Panc1 (cell line): Measurements from ENCODE around the gene CYP4F22. TPM values are rescaled to one million over a fixed set of nuclear protein-coding genes. Genes with fewer than 3 reads are reported as not detected.

Experiments used
- ATAC-seq: fragments of 200-7000 bp; cut with Tn5 transposase; 2 replicates; pipeline ENCODE4 v1.9.1; 2020; ENCODE audit warnings: mild to moderate bottlenecking, moderate library complexity
- BruUV-seq: library from RNA; stranded (reverse); fragments of 400-500 nt; replicated peaks from 2 replicates; lab custom pipeline; 2021; lab: Mats Ljungman, UMichigan
- CTCF ChIA-PET: fragments of 300-600 bp; sonication (Branson Sonifier 250); formaldehyde crosslinking; loops from one replicate; lab custom pipeline; 2022; ENCODE audit warnings: antibody characterized with exemption; lab: Charles Lee
- POLR2A ChIA-PET: fragments of 300-600 bp; sonication (Branson Sonifier 250); formaldehyde crosslinking; loops from one replicate; lab custom pipeline; 2022; ENCODE audit warnings: antibody characterized with exemption; lab: Charles Lee
- DNase-seq: peaks from one replicate; pipeline ENCODE4 v3.0.0-alpha.2; 2010; ENCODE audit warnings: low read depth, low spot score
- H3K27ac ChIP-seq: 2 replicates; pipeline ENCODE4 v1.5.1; 2011; ENCODE audit warnings: mild to moderate bottlenecking, low read length, inconsistent platforms
- H3K27me3 ChIP-seq: fragments of 200-500 bp; sonication (Bioruptor generic); 2 replicates; pipeline ENCODE4 v1.6.0; 2014; ENCODE audit warnings: low read length, inconsistent platforms; ENCODE audit not compliant: control insufficient read depth, insufficient read depth
- H3K36me3 ChIP-seq: fragments of 200-500 bp; sonication (Bioruptor generic); 2 replicates; pipeline ENCODE4 v1.5.1; 2014; ENCODE audit warnings: inconsistent platforms, mild to moderate bottlenecking, low read length, moderate library complexity; ENCODE audit not compliant: control insufficient read depth, insufficient read depth
- H3K4me1 ChIP-seq: 2 replicates; pipeline ENCODE4 v1.5.1; 2011; ENCODE audit warnings: inconsistent platforms, mild to moderate bottlenecking, low read length, moderate library complexity; ENCODE audit not compliant: control insufficient read depth, insufficient read depth
- H3K4me3 ChIP-seq, 2 experiments: 2 replicates each; pipeline ENCODE4 v1.5.1; 2011 to 2012; ENCODE audit warnings: low read depth in 2 of 2, low read length in 2 of 2, mild to moderate bottlenecking in 2 of 2, inconsistent platforms in 1 of 2, moderate library complexity in 1 of 2
- H3K9me3 ChIP-seq: fragments of 200-500 bp; sonication (Bioruptor generic); 2 replicates; pipeline ENCODE4 v1.5.1; 2014; ENCODE audit warnings: low read depth, mild to moderate bottlenecking, inconsistent platforms, low read length, moderate library complexity; ENCODE audit not compliant: control insufficient read depth, insufficient read depth
- POLR2AphosphoS5 ChIP-seq: IDR thresholded peaks from 2 replicates; pipeline ENCODE4 v1.6.1; 2012; ENCODE audit warnings: mild to moderate bottlenecking, low read depth, low read length, moderate library complexity
- SIN3A ChIP-seq: IDR thresholded peaks from 2 replicates; pipeline ENCODE4 v1.6.1; 2012; ENCODE audit warnings: low read depth, mild to moderate bottlenecking, low read length, moderate library complexity, borderline replicate concordance; ENCODE audit not compliant: insufficient read depth
- TCF7L2 ChIP-seq: IDR thresholded peaks from 2 replicates; pipeline ENCODE4 v1.6.1; 2011; ENCODE audit warnings: mild to moderate bottlenecking, low read depth, low read length, inconsistent platforms
- in situ Hi-C: cut with HindIII; loops from 2 replicates; pipeline ENCODE4 v1.10.0; 2016; ENCODE audit warnings: low sequenced_read_pairs, low pct_unique_long_range_greater_than_20kb
- intact Hi-C: fragments of 100-400 bp; cut with micrococcal nuclease; formaldehyde crosslinking; loops from one replicate; pipeline ENCODE4 v1.10.0; 2022; ENCODE audit not compliant: unreplicated experiment
- total RNA-seq: library from RNA; stranded (reverse); gene quantifications from one replicate; pipeline ENCODE4 v1.2.1, GENCODE V29; 2021; ENCODE audit not compliant: unreplicated experiment
- TF ChIP-seq, protein P1 (sequence below), 2 experiments: IDR thresholded peaks; 2 replicates each; pipeline ENCODE4 v1.6.1; 2011 to 2012; ENCODE audit warnings: low read depth in 2 of 2, control low read depth in 1 of 2, low read length in 1 of 2, mild to moderate bottlenecking in 1 of 2, moderate library complexity in 1 of 2; ENCODE audit not compliant: insufficient read depth in 1 of 2
- TF ChIP-seq, protein P2 (sequence below): fragments of 450-650 bp; IDR thresholded peaks from 2 replicates; pipeline ENCODE4 v1.5.1; 2017; ENCODE audit warnings: mild to moderate bottlenecking

The CYP4F22 gene
- total RNA-seq, 1 experiment from 2014 or later: 0.21 TPM

DNA sequence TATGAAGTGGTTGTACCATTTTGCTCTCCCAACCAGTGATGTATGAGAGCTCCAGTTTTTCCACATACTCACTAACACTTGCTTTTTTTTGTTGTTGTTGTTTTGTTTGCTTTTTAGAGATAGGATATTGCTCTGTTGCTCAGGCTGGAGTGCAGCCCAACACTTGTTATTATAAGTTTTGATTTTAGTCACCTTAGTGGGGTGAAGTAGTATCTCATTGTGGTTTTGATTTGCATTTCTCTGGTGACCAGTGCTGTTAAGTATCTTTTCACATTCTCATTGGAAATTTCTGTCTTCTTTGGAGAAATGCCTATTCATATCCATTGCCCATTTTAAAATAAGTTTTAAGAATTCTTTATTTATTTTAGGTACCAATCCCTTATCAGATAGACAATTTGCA, 31.3 kb downstream of the CYP4F22 start:
- intact Hi-C loops: no loop called here
- H3K4me3 ChIP-seq: no peak overlapping the region
- in situ Hi-C loops: no loop called here
- no peak for ATAC-seq
- no peaks in the 10 kb centered on the region for H3K27me3 ChIP-seq
- ChIA-PET POLR2A (no interaction called here), CTCF (no interaction called here)
- TF ChIP-seq TCF7L2: no peak
- H3K27ac ChIP-seq: no peak overlapping the region
- H3K9me3 ChIP-seq: no peaks in the 10 kb centered on the region
- H3K36me3 ChIP-seq: no peaks in the 10 kb centered on the region
- DNase-seq: no peak
- BruUV-seq: no TSS peak
- no peaks in the 10 kb centered on the region for H3K4me1 ChIP-seq

DNA sequence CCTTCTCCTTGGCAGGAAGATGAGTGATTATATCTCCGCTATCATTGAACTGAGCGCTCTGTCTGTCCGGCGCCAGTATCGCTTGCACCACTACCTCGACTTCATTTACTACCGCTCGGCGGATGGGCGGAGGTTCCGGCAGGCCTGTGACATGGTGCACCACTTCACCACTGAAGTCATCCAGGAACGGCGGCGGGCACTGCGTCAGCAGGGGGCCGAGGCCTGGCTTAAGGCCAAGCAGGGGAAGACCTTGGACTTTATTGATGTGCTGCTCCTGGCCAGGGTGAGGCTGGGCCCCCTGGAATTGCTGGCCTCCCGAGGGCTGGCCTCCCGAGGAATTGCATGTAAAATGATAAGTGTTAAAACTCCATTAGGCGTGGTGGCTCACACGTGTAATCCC, 32.1 kb downstream of the CYP4F22 start:
- no peaks in the 10 kb centered on the region for H3K4me1 ChIP-seq
- ATAC-seq (no peak), DNase-seq (no peak)
- in situ Hi-C loops: no loop called here
- ChIA-PET POLR2A (no interaction called here), CTCF (no interaction called here)
- no peaks in the 10 kb centered on the region for H3K27me3 ChIP-seq
- no peak overlapping the region for H3K27ac ChIP-seq
- no peaks in the 10 kb centered on the region for H3K36me3 ChIP-seq
- no peak overlapping the region for H3K4me3 ChIP-seq
- no peaks in the 10 kb centered on the region for H3K9me3 ChIP-seq
- TF ChIP-seq SIN3A (no peak), POLR2AphosphoS5 (no peak), TCF7L2 (no peak)
- TF ChIP-seq, protein P1, sequence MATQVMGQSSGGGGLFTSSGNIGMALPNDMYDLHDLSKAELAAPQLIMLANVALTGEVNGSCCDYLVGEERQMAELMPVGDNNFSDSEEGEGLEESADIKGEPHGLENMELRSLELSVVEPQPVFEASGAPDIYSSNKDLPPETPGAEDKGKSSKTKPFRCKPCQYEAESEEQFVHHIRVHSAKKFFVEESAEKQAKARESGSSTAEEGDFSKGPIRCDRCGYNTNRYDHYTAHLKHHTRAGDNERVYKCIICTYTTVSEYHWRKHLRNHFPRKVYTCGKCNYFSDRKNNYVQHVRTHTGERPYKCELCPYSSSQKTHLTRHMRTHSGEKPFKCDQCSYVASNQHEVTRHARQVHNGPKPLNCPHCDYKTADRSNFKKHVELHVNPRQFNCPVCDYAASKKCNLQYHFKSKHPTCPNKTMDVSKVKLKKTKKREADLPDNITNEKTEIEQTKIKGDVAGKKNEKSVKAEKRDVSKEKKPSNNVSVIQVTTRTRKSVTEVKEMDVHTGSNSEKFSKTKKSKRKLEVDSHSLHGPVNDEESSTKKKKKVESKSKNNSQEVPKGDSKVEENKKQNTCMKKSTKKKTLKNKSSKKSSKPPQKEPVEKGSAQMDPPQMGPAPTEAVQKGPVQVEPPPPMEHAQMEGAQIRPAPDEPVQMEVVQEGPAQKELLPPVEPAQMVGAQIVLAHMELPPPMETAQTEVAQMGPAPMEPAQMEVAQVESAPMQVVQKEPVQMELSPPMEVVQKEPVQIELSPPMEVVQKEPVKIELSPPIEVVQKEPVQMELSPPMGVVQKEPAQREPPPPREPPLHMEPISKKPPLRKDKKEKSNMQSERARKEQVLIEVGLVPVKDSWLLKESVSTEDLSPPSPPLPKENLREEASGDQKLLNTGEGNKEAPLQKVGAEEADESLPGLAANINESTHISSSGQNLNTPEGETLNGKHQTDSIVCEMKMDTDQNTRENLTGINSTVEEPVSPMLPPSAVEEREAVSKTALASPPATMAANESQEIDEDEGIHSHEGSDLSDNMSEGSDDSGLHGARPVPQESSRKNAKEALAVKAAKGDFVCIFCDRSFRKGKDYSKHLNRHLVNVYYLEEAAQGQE (IDR thresholded peaks at IDR 0.05; ENCODE audit: insufficient read depth in 1 of 2, low read depth in 2 of 2, low read length in 1 of 2): no peak
- TF ChIP-seq, protein P2, sequence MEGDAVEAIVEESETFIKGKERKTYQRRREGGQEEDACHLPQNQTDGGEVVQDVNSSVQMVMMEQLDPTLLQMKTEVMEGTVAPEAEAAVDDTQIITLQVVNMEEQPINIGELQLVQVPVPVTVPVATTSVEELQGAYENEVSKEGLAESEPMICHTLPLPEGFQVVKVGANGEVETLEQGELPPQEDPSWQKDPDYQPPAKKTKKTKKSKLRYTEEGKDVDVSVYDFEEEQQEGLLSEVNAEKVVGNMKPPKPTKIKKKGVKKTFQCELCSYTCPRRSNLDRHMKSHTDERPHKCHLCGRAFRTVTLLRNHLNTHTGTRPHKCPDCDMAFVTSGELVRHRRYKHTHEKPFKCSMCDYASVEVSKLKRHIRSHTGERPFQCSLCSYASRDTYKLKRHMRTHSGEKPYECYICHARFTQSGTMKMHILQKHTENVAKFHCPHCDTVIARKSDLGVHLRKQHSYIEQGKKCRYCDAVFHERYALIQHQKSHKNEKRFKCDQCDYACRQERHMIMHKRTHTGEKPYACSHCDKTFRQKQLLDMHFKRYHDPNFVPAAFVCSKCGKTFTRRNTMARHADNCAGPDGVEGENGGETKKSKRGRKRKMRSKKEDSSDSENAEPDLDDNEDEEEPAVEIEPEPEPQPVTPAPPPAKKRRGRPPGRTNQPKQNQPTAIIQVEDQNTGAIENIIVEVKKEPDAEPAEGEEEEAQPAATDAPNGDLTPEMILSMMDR: no peak
- BruUV-seq: no TSS peak
- intact Hi-C loops: no loop called here

DNA sequence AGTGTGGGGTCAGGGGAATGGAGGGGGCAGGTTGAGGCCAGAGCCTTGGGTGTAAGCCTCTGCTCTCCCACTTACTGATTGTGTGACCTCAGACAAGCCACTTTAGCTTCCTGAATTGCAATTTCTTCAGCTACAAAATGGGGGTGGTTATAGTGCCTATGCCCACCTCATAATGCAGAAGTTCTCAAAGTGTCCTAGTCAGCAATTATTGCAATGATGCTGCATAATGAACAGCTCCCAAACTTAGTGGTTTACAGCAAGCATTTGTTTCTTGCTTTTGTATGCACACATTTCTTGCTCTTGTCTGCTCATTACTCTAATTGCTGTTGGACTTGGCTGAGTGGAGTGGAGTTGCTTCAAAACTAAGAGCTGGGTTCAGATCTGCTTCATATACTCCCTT, 36.0 kb downstream of the CYP4F22 start:
- in situ Hi-C loops (no loop called here), intact Hi-C loops (no loop called here)
- CTCF ChIA-PET: no interaction called here
- no peak for ATAC-seq
- Histone ChIP-seq H3K4me3 (no peak overlapping the region), H3K4me1 (no peaks in the 10 kb centered on the region), H3K27me3 (no peaks in the 10 kb centered on the region), H3K27ac (no peak overlapping the region), H3K9me3 (no peaks in the 10 kb centered on the region), H3K36me3 (no peaks in the 10 kb centered on the region)
- TF ChIP-seq TCF7L2: no peak
- TF ChIP-seq, protein P2: no peak
- TF ChIP-seq, protein P1 (IDR thresholded peaks at IDR 0.05; ENCODE audit: insufficient read depth in 1 of 2, low read depth in 2 of 2, low read length in 1 of 2): no peak
- no peak for TF ChIP-seq POLR2AphosphoS5
- no peak for TF ChIP-seq SIN3A
- no peak for DNase-seq
- POLR2A ChIA-PET: no interaction called here
- BruUV-seq: no TSS peak
